PFSK-1 (cell line): ENCODE data around the gene FKBP4.

Experiments
- FOXP2 ChIP-seq: optimal IDR thresholded peaks from 2 replicates; pipeline ENCODE3; 2011; ENCODE audit warnings: borderline replicate concordance, control low read depth, inconsistent platforms; ENCODE audit not compliant: insufficient read depth; ENCODE audit errors: extremely low read length, extremely low read depth
- POLR2AphosphoS5 ChIP-seq: IDR thresholded peaks from 2 replicates; pipeline ENCODE4 v1.6.1; 2012; ENCODE audit warnings: low read depth, mild to moderate bottlenecking, control low read depth, low read length, moderate library complexity
- SIN3A ChIP-seq: IDR thresholded peaks from 2 replicates; pipeline ENCODE4 v1.6.1; 2012; ENCODE audit warnings: mild to moderate bottlenecking, low read length, moderate library complexity, borderline replicate concordance; ENCODE audit not compliant: insufficient read depth
- TAF1 ChIP-seq: IDR thresholded peaks from 2 replicates; pipeline ENCODE4 v1.6.1; 2012; ENCODE audit warnings: low read length, control low read depth, borderline replicate concordance; ENCODE audit not compliant: insufficient read depth
- TF ChIP-seq, protein P1 (sequence below), 2 experiments: IDR thresholded peaks; 2 replicates each; pipeline versions ENCODE4 v1.6.1 to v1.8.0; 2011 to 2012; ENCODE audit warnings: low read depth in 2 of 2, low read length in 2 of 2, control low read depth in 1 of 2, inconsistent platforms in 1 of 2, mild to moderate bottlenecking in 1 of 2, moderate library complexity in 1 of 2; ENCODE audit not compliant: insufficient read depth in 1 of 2

FKBP4 gene

DNA sequence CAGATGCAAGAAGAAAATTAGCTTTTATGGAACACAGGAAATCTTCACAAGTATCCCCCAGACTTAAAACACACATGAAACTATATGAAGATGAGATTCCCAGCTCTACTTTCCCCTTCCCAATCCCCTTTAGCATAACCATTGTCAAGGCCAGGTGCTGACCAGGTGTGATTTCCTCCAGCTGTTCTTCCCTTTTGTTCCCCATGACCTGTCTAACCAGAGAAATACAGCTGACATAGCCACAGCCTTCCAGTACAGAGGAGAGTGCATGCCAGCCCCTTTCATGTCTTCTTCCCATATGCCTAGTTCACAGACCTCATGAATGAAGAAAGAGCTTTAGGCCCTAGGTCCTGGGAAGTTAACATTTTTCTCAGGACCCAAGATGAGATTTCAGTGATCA, 43.5 kb upstream of the FKBP4 start:
- no peak for TF ChIP-seq POLR2AphosphoS5
- TF ChIP-seq SIN3A = no peak
- no peak for TF ChIP-seq TAF1
- no peak for TF ChIP-seq FOXP2
- TF ChIP-seq, protein P1, sequence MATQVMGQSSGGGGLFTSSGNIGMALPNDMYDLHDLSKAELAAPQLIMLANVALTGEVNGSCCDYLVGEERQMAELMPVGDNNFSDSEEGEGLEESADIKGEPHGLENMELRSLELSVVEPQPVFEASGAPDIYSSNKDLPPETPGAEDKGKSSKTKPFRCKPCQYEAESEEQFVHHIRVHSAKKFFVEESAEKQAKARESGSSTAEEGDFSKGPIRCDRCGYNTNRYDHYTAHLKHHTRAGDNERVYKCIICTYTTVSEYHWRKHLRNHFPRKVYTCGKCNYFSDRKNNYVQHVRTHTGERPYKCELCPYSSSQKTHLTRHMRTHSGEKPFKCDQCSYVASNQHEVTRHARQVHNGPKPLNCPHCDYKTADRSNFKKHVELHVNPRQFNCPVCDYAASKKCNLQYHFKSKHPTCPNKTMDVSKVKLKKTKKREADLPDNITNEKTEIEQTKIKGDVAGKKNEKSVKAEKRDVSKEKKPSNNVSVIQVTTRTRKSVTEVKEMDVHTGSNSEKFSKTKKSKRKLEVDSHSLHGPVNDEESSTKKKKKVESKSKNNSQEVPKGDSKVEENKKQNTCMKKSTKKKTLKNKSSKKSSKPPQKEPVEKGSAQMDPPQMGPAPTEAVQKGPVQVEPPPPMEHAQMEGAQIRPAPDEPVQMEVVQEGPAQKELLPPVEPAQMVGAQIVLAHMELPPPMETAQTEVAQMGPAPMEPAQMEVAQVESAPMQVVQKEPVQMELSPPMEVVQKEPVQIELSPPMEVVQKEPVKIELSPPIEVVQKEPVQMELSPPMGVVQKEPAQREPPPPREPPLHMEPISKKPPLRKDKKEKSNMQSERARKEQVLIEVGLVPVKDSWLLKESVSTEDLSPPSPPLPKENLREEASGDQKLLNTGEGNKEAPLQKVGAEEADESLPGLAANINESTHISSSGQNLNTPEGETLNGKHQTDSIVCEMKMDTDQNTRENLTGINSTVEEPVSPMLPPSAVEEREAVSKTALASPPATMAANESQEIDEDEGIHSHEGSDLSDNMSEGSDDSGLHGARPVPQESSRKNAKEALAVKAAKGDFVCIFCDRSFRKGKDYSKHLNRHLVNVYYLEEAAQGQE (IDR thresholded peaks at IDR 0.05; ENCODE audit: insufficient read depth in 1 of 2, low read depth in 2 of 2, low read length in 2 of 2) = no peak

DNA sequence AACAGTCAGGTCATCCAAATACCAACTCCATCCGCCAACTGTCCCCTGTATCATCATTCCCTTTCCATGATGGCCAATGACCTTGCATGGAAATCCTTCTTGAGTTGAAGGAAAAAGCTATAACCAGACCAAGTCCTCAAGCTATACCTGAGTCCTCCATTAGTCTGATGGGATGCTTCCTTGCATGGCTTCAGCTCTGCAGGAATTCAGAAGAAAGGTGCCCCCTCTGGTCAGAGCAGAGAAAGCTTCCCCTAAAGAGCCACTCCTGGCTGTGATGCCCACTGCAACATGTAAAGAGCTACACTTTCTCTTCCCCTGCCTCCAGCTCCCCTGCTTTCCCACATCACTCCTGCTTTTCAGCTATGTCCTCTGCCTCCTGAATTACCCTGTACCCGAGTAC, 43.1 kb upstream of the FKBP4 start:
- TF ChIP-seq, protein P1 (IDR thresholded peaks at IDR 0.05; ENCODE audit: insufficient read depth in 1 of 2, low read depth in 2 of 2, low read length in 2 of 2) = 0 out of 4 replicates have a peak, but pooled peaks of 1 of the 2 experiments have one; percentile 15
- no peak for TF ChIP-seq SIN3A

DNA sequence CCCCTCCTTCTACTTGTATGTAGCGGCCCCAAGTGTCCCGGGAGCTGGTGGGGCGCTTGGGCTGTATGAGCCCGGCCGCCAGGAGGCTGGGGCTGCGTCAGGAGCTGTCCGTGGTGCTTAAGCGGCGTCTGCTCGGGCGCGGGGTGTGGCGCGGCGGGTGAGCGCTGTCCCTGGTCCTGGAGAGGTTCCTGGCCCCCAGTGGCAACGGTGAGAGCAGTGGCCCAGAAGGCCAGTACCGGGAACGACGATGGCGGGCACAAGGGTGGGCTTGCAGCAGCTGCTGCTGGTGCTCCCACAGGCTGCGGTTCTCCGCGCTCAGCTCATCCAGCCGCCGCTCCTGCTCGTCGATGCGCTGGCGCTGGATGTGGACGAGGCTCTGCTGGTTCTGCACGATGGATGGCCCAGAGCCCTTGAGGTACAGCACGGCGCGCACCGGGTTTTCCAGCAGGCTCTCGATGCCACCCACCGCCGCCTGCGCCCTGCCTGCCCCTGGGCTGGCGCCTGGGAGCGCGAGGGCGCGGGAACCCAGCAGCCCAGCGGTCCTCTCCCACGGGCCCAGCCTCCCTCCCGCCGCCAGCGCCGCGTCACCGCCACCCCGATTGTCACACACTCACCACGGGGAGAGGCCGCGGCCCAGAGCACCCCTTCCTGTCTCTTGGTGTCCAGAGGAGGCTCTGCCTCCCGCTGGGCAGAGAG, 41.9 kb upstream of the FKBP4 start:
- no peak for TF ChIP-seq TAF1
- TF ChIP-seq SIN3A = peak; percentile 97; the same call in 1 of the 2 replicates
- TF ChIP-seq, protein P1 (IDR thresholded peaks at IDR 0.05; ENCODE audit: insufficient read depth in 1 of 2, low read depth in 2 of 2, low read length in 2 of 2) = peak; percentile 97 to 98
- TF ChIP-seq FOXP2 = peak; percentile 79
- TF ChIP-seq POLR2AphosphoS5 = no peak

DNA sequence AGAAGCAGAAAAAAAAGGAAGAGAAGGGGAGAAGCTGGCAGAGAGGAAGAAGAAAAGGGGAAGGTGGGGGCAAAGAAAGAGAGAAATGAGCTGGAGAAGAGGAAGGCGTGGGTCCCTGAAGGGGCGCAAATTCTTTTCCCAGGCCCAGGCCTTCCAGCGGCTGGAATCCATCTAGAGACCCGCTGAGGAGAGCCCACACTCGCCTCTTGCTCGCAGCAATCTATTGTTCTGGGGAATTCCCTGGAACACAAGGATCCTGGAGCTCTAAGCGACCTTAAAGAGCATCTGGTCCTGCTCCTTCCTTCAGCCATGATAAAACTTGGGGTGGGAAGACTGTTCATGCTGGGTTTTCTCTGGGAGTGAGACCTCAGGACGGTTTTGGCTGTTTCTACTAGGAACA, 41.2 kb upstream of the FKBP4 start:
- TF ChIP-seq, protein P1 (IDR thresholded peaks at IDR 0.05; ENCODE audit: insufficient read depth in 1 of 2, low read depth in 2 of 2, low read length in 2 of 2) = 0 out of 4 replicates have a peak, but pooled peaks of 1 of the 2 experiments have one; percentile 10
- TF ChIP-seq FOXP2 = no peak

DNA sequence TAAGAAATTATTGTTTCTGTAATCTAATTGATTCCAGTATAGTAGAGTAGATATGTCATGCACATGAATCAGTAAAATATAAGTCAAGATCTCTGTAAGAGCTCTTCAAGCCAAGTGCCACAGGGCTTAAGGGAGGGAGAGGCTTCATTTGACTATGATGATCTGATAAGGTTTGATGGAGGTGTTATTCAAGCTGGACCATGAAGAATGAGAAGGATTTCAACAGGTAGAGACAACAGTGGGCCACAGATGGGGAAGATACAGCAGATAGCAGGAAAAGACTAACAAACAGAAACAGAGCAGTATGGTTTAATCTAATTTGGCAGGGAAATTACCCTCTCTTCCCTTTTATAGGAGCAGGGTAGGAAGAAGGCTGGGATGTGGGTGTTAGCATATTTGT, 40.6 kb upstream of the FKBP4 start:
- TF ChIP-seq FOXP2 (no peak), POLR2AphosphoS5 (no peak), TAF1 (no peak), SIN3A (no peak)
- TF ChIP-seq, protein P1 (IDR thresholded peaks at IDR 0.05; ENCODE audit: insufficient read depth in 1 of 2, low read depth in 2 of 2, low read length in 2 of 2) = no peak
